Gastroesophageal sphincter (tissue), 4 donors: ENCODE results near the gene NDUFA9. TPM values are rescaled to one million over a fixed set of nuclear protein-coding genes. Genes with fewer than 3 reads are reported as not detected.

Experiments used
- ATAC-seq: fragments of 150-250 bp; one replicate; pipeline ENCODE4 v1.9.1; 2016; ENCODE audit warnings: mild to moderate bottlenecking, moderate library complexity
- H3K27ac ChIP-seq, 4 donors: fragments of 200-600 bp; sonication (generic) in 3 of 4; 1 replicate in 3 of 4; 2 replicates in 1 of 4; pipeline ENCODE4 v1.5.1; 2016 to 2019
- H3K27me3 ChIP-seq: fragments of 200-600 bp; sonication (generic); one replicate; pipeline ENCODE4 v1.5.1; 2019
- H3K36me3 ChIP-seq, 2 donors: fragments of 200-600 bp; sonication (generic); one replicate each; pipeline ENCODE4 v1.5.1; 2019; ENCODE audit warnings: control low read depth in 1 of 2
- H3K4me1 ChIP-seq, 3 donors: fragments of 200-600 bp; sonication (generic); 1 replicate in 2 of 3; 2 replicates in 1 of 3; pipeline ENCODE4 v1.5.1; 2016 to 2019; ENCODE audit warnings: control low read depth in 2 of 3
- H3K4me3 ChIP-seq, 2 donors: fragments of 200-600 bp; sonication (generic); one replicate each; pipeline ENCODE4 v1.5.1; 2019; ENCODE audit warnings: mild to moderate bottlenecking in 1 of 2, moderate library complexity in 1 of 2
- H3K9me3 ChIP-seq, 3 donors: fragments of 200-600 bp; sonication (generic); one replicate each; pipeline ENCODE4 v1.5.1; 2017 to 2019; ENCODE audit warnings: control low read depth in 2 of 3
- EP300 ChIP-seq: sonication (generic); formaldehyde crosslinking; IDR thresholded peaks from one replicate; pipeline ENCODE4 v1.6.1; 2017; ENCODE audit warnings: antibody characterized with exemption, mild to moderate bottlenecking
- POLR2A ChIP-seq, 2 donors: fragments of 450-650 bp; IDR thresholded peaks; one replicate each; pipeline ENCODE4 v1.6.1; 2017; ENCODE audit warnings: antibody characterized with exemption in 2 of 2, mild to moderate bottlenecking in 2 of 2, moderate library complexity in 1 of 2
- POLR2AphosphoS5 ChIP-seq: sonication (generic); formaldehyde crosslinking; IDR thresholded peaks from one replicate; pipeline ENCODE4 v1.6.1; 2017; ENCODE audit warnings: antibody characterized with exemption
- WGBS, 2 donors: methylation state at CpG; one replicate each; pipeline ENCODE4 v1.1.5; 2018; ENCODE audit warnings: low coverage in 1 of 2; 5-methylcytosine and 5-hydroxymethylcytosine counted together
- total RNA-seq, 4 donors: library from RNA; depleted of rRNA; stranded (reverse); fragments of >200 nt; gene quantifications; one replicate each; pipeline ENCODE4 v1.1.0, GENCODE V29; 2016
- TF ChIP-seq, protein P1 (sequence below), 4 experiments: fragments of 200-600 bp in 2 of 4; fragments of 450-650 bp in 2 of 4; sonication (generic) in 1 of 4; IDR thresholded peaks; one replicate each; pipeline ENCODE4 v1.5.1; 2017 to 2019; ENCODE audit warnings: antibody characterized with exemption in 4 of 4, mild to moderate bottlenecking in 2 of 4, moderate library complexity in 2 of 4

NDUFA9 gene
- total RNA-seq, 4 donors from 2014 or later: 33.3 to 65.8 (median 43.8) TPM

DNA sequence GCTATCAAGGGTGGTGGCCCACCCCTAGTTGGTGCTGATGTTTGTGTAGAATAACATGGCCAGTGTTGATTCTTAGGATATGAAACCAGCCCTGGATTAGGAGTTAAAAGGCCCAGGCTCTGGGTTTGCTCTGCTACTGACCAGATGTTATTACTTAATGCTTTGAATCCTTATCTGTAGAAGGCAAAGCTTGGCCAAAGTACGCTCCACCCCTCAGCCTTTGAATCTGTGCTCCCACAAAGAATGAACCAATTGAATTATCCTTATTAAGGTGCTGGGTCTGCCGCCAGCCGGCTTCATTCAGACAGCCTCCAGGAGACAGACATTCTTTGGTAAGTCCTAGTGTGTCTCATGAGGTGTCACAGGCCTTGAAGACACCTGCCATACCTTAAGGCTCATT, 41.9 kb upstream of the NDUFA9 start:
- ATAC-seq: no peak
- TF ChIP-seq, protein P1, sequence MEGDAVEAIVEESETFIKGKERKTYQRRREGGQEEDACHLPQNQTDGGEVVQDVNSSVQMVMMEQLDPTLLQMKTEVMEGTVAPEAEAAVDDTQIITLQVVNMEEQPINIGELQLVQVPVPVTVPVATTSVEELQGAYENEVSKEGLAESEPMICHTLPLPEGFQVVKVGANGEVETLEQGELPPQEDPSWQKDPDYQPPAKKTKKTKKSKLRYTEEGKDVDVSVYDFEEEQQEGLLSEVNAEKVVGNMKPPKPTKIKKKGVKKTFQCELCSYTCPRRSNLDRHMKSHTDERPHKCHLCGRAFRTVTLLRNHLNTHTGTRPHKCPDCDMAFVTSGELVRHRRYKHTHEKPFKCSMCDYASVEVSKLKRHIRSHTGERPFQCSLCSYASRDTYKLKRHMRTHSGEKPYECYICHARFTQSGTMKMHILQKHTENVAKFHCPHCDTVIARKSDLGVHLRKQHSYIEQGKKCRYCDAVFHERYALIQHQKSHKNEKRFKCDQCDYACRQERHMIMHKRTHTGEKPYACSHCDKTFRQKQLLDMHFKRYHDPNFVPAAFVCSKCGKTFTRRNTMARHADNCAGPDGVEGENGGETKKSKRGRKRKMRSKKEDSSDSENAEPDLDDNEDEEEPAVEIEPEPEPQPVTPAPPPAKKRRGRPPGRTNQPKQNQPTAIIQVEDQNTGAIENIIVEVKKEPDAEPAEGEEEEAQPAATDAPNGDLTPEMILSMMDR (IDR thresholded peaks at IDR 0.05): no peak
- no peak for TF ChIP-seq EP300
- no peak for TF ChIP-seq POLR2A (IDR thresholded peaks at IDR 0.05)
- TF ChIP-seq POLR2AphosphoS5: no peak
- no peak overlapping the region for H3K27ac ChIP-seq
- 48 to 60% methylated on average over 3 of the region's 3 CpGs for WGBS, 2 donors
- no peaks in the 10 kb centered on the region for H3K9me3 ChIP-seq
- peaks cover 0 to 41% of the 10 kb centered on the region in 2 donors for H3K36me3 ChIP-seq
- H3K4me1 ChIP-seq: peaks cover 0 to 25% (median 3%) of the 10 kb centered on the region in 3 donors
- H3K27me3 ChIP-seq: no peaks in the 10 kb centered on the region
- H3K4me3 ChIP-seq: no peak overlapping the region

DNA sequence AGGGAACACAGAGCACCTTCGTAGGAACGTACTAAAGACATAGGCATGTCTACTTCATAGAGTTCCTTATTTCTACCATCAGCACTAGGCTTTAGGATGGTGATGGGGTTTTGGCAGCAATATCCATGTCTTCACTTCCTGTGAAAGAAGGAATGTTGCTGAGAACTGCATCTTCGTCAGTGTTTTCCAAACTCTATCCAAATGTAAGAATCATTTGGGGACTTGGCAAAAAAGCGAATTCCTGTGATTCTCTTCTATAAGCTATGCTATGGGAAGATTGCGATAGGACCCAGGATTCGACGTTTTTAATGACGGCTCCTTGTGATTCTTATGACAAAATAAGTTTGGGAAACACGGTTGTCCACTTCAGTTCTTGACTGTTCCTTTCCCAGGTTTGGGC, 39.8 kb upstream of the NDUFA9 start:
- Histone ChIP-seq H3K4me1 (peaks cover 0 to 25% (median 3%) of the 10 kb centered on the region in 3 donors), H3K4me3 (no peak overlapping the region), H3K36me3 (peaks cover 0 to 61% of the 10 kb centered on the region in 2 donors), H3K27me3 (no peaks in the 10 kb centered on the region), H3K27ac (no peak overlapping the region), H3K9me3 (no peaks in the 10 kb centered on the region)
- TF ChIP-seq POLR2A (IDR thresholded peaks at IDR 0.05): no peak
- TF ChIP-seq POLR2AphosphoS5: no peak
- TF ChIP-seq, protein P1 (IDR thresholded peaks at IDR 0.05): no peak
- no peak for TF ChIP-seq EP300
- ATAC-seq: no peak
- WGBS, 2 donors: 66 to 79% methylated on average over 9 of the region's 9 CpGs

DNA sequence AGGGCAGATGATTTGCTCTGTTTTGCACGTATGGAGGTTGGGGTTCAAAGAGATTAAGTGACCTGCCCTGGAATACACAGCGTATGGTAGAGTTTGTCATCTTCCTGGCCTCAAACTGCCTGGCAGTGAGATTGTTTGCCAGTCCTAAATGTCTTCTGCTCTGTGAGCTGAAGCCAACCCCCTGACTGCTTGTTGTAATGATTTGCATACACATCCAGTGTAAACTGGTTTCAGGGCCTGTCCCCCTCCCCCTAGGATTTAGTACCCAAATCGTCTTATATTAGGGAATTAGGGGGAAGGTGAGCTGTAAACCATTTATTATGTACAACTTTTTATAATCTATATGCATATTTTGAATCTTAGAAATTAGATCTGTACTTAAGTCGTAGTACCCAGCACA, 38.4 kb upstream of the NDUFA9 start:
- H3K27me3 ChIP-seq: no peaks in the 10 kb centered on the region
- no peak overlapping the region for H3K4me3 ChIP-seq
- H3K4me1 ChIP-seq: peaks cover 0 to 23% (median 3%) of the 10 kb centered on the region in 3 donors
- no peak overlapping the region for H3K27ac ChIP-seq
- no peaks in the 10 kb centered on the region for H3K9me3 ChIP-seq
- WGBS, 2 donors: 50 to 91% methylated on average over 2 to 4 of the region's 4 CpGs
- ATAC-seq: no peak
- TF ChIP-seq POLR2AphosphoS5 (no peak), POLR2A (IDR thresholded peaks at IDR 0.05) (no peak), EP300 (no peak)
- TF ChIP-seq, protein P1 (IDR thresholded peaks at IDR 0.05): no peak
- peaks cover 0 to 75% of the 10 kb centered on the region in 2 donors for H3K36me3 ChIP-seq

DNA sequence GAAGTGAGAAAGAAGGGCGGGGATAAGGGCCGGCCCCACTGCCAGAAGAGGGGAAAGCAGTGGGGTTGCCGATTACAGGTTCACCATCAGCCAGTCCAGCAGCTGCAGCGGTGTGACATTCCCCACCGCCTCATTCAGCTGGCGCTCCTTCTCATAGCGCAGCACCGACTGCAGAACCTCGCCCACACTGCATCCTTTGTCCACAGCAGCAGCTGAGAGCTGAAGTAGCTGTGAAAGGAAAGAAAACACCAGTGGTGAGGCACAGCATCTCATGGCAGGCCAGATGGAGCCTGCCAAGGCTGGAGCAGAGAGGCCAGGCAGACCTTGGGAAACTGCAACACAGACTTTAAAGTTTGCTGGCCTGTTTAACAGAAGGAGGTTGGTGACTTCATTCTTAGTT, 33.2 kb upstream of the NDUFA9 start:
- Histone ChIP-seq H3K27ac (no peak overlapping the region), H3K9me3 (no peaks in the 10 kb centered on the region), H3K4me3 (no peak overlapping the region), H3K36me3 (peaks cover 0 to 58% of the 10 kb centered on the region in 2 donors), H3K4me1 (no peaks in the 10 kb centered on the region), H3K27me3 (no peaks in the 10 kb centered on the region)
- TF ChIP-seq EP300: no peak
- no peak for TF ChIP-seq POLR2A (IDR thresholded peaks at IDR 0.05)
- no peak for TF ChIP-seq POLR2AphosphoS5
- TF ChIP-seq, protein P1 (IDR thresholded peaks at IDR 0.05): no peak
- 71 to 92% methylated on average over 5 to 8 of the region's 9 CpGs for WGBS, 2 donors
- no peak for ATAC-seq

DNA sequence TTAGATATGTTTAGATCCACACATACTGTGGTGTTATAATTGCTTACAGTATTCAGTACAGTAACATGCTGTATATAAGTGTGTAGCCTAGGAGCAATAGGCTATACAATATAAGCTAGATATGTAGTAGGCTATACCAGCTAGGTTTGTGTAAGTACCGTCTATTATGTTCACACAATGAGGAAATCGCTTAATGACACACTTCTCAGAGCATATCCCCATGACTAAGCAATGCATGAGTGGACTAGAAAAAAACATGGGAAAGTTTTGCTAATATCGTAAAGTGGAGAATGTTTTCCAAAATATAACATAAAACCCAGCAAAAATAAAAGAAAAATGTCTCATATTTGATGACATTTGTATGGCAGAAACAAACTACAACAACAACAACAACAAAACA, 27.4 kb upstream of the NDUFA9 start:
- H3K36me3 ChIP-seq: no peaks in the 10 kb centered on the region
- TF ChIP-seq EP300 (no peak), POLR2A (IDR thresholded peaks at IDR 0.05) (no peak), POLR2AphosphoS5 (no peak)
- TF ChIP-seq, protein P1 (IDR thresholded peaks at IDR 0.05): no peak
- 84 to 96% methylated on average over 3 of the region's 3 CpGs for WGBS, 2 donors
- no peak overlapping the region for H3K27ac ChIP-seq
- peaks cover 9% of the 10 kb centered on the region for H3K27me3 ChIP-seq
- H3K9me3 ChIP-seq: no peaks in the 10 kb centered on the region
- ATAC-seq: no peak
- H3K4me1 ChIP-seq: no peaks in the 10 kb centered on the region
- no peak overlapping the region for H3K4me3 ChIP-seq
